Neural cell (in vitro differentiated cells): Measurements from ENCODE around the gene RRM1.

ENCODE experiments used
- EP300 ChIP-seq: fragments of 450-650 bp; conservative IDR thresholded peaks from 2 replicates; pipeline ENCODE4 v1.6.1; 2014; ENCODE audit warnings: antibody characterized with exemption, mild to moderate bottlenecking, moderate library complexity; ENCODE audit not compliant: poor library complexity, severe bottlenecking
- EZH2 ChIP-seq: fragments of 200-600, 300-800 bp; shearing (Covaris generic), sonication (generic); IDR thresholded peaks from 2 replicates; pipeline ENCODE4 v1.6.1; 2014; ENCODE audit warnings: antibody characterized with exemption, low read length, borderline replicate concordance, mild to moderate bottlenecking; ENCODE audit not compliant: insufficient read depth, poor library complexity, severe bottlenecking
- POLR2AphosphoS5 ChIP-seq: IDR thresholded peaks from 2 replicates; pipeline ENCODE4 v1.6.1; 2012
- SMC3 ChIP-seq: fragments of 450-650 bp; conservative IDR thresholded peaks from 2 replicates; pipeline ENCODE4 v1.6.1; 2014; ENCODE audit warnings: antibody characterized with exemption, mild to moderate bottlenecking, moderate library complexity; ENCODE audit not compliant: poor library complexity
- TAF1 ChIP-seq: IDR thresholded peaks from 2 replicates; pipeline ENCODE4 v1.6.1; 2012; ENCODE audit warnings: low read depth
- TF ChIP-seq, protein P1 (sequence below): IDR thresholded peaks from 2 replicates; pipeline ENCODE4 v1.6.1; 2012; ENCODE audit warnings: borderline replicate concordance
- TF ChIP-seq, protein P2 (sequence below): fragments of 450-650 bp; IDR thresholded peaks from 2 replicates; pipeline ENCODE4 v1.5.1; 2014; ENCODE audit warnings: antibody characterized with exemption, mild to moderate bottlenecking, moderate library complexity; ENCODE audit not compliant: poor library complexity, severe bottlenecking

DNA sequence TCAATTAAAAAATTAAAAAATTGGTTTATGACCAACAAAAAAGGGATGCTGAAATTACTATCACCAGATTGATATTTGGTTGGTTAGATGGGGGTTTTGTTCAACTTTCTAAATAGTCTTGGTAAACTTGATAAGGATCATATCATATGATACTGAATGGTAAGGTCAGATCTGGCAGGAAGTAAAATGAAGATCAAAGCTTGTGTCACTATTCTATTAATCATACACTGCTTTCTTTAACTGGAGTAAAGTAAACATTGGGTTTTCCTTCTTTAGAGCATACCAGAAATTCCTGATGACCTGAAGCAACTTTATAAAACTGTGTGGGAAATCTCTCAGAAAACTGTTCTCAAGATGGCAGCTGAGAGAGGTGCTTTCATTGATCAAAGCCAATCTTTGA, 40.2 kb downstream of the RRM1 start:
- TF ChIP-seq POLR2AphosphoS5 = no peak
- TF ChIP-seq, protein P1, sequence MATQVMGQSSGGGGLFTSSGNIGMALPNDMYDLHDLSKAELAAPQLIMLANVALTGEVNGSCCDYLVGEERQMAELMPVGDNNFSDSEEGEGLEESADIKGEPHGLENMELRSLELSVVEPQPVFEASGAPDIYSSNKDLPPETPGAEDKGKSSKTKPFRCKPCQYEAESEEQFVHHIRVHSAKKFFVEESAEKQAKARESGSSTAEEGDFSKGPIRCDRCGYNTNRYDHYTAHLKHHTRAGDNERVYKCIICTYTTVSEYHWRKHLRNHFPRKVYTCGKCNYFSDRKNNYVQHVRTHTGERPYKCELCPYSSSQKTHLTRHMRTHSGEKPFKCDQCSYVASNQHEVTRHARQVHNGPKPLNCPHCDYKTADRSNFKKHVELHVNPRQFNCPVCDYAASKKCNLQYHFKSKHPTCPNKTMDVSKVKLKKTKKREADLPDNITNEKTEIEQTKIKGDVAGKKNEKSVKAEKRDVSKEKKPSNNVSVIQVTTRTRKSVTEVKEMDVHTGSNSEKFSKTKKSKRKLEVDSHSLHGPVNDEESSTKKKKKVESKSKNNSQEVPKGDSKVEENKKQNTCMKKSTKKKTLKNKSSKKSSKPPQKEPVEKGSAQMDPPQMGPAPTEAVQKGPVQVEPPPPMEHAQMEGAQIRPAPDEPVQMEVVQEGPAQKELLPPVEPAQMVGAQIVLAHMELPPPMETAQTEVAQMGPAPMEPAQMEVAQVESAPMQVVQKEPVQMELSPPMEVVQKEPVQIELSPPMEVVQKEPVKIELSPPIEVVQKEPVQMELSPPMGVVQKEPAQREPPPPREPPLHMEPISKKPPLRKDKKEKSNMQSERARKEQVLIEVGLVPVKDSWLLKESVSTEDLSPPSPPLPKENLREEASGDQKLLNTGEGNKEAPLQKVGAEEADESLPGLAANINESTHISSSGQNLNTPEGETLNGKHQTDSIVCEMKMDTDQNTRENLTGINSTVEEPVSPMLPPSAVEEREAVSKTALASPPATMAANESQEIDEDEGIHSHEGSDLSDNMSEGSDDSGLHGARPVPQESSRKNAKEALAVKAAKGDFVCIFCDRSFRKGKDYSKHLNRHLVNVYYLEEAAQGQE = no peak
- TF ChIP-seq, protein P2, sequence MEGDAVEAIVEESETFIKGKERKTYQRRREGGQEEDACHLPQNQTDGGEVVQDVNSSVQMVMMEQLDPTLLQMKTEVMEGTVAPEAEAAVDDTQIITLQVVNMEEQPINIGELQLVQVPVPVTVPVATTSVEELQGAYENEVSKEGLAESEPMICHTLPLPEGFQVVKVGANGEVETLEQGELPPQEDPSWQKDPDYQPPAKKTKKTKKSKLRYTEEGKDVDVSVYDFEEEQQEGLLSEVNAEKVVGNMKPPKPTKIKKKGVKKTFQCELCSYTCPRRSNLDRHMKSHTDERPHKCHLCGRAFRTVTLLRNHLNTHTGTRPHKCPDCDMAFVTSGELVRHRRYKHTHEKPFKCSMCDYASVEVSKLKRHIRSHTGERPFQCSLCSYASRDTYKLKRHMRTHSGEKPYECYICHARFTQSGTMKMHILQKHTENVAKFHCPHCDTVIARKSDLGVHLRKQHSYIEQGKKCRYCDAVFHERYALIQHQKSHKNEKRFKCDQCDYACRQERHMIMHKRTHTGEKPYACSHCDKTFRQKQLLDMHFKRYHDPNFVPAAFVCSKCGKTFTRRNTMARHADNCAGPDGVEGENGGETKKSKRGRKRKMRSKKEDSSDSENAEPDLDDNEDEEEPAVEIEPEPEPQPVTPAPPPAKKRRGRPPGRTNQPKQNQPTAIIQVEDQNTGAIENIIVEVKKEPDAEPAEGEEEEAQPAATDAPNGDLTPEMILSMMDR = no peak
- TF ChIP-seq EZH2 = no peak
- TF ChIP-seq EP300 = no peak
- TF ChIP-seq TAF1 = no peak
- no peak for TF ChIP-seq SMC3
